SW480 (cell line): ENCODE data around the gene DNAJC28.
"Not testable (repeated sequence)": the region's sequence is repeated elsewhere in the genome, so short reads cannot be mapped to it uniquely, and the experiment has no call there.

Source experiments
- DNase-seq: peaks from one replicate; pipeline ENCODE4 v3.0.0-alpha.2; 2016; ENCODE audit warnings: low spot score

DNAJC28 gene

GRCh38 chr21:33491373-33492102 lies at the start of gene DNAJC28:
Gene DNAJC28 (minus strand): TSS chr21:33491716. CDS start chr21:33489393, 2,323 bp downstream.
- peak; percentile 90 for DNase-seq

- peak; percentile 51 for DNase-seq
Observed at GRCh38 chr21:33541105-33541711, 49.7 kb upstream of the DNAJC28 start.

- peak; percentile 18 for DNase-seq
Observed at GRCh38 chr21:33540711-33541104, 49.2 kb upstream of the DNAJC28 start.

- no peak for DNase-seq
Observed at GRCh38 chr21:33539616-33540015, 48.1 kb upstream of the DNAJC28 start.

- no peak for DNase-seq
Observed at GRCh38 chr21:33537212-33537611, 45.7 kb upstream of the DNAJC28 start.

GRCh38 chr21:33531007-33531406 lies 39.5 kb upstream of the DNAJC28 start:
- no peak for DNase-seq

GRCh38 chr21:33522953-33523349 lies 31.4 kb upstream of the DNAJC28 start:
- DNase-seq: no peak

GRCh38 chr21:33522297-33522952 lies 30.9 kb upstream of the DNAJC28 start:
- DNase-seq: no peak

GRCh38 chr21:33518899-33519298 lies 27.4 kb upstream of the DNAJC28 start:
- DNase-seq: no peak

- DNase-seq: no peak
Observed at GRCh38 chr21:33514229-33514628, 22.7 kb upstream of the DNAJC28 start.

GRCh38 chr21:33512481-33512880 lies 21.0 kb upstream of the DNAJC28 start:
- no peak for DNase-seq

- DNase-seq: no peak
Observed at GRCh38 chr21:33511639-33512038, 20.1 kb upstream of the DNAJC28 start.

GRCh38 chr21:33510826-33511225 lies 19.3 kb upstream of the DNAJC28 start:
- DNase-seq: no peak

GRCh38 chr21:33507003-33507402 lies 15.5 kb upstream of the DNAJC28 start:
- DNase-seq: not testable (repeated sequence)

GRCh38 chr21:33505833-33506232 lies 14.3 kb upstream of the DNAJC28 start:
- no peak for DNase-seq

GRCh38 chr21:33496345-33496744 lies 4.8 kb upstream of the DNAJC28 start:
- DNase-seq: no peak

- DNase-seq: no peak
Observed at GRCh38 chr21:33495743-33496142, 4.2 kb upstream of the DNAJC28 start.

GRCh38 chr21:33493756-33494155 lies 2.2 kb upstream of the DNAJC28 start:
- DNase-seq: no peak

- no peak for DNase-seq
Observed at GRCh38 chr21:33492571-33492970, 1.1 kb upstream of the DNAJC28 start.

GRCh38 chr21:33490991-33491372 lies 534 bp downstream of the DNAJC28 start:
- peak; percentile 32 for DNase-seq

- no peak for DNase-seq
Observed at GRCh38 chr21:33488936-33489335, 2.6 kb downstream of the DNAJC28 start.

GRCh38 chr21:33487996-33488395 lies 3.5 kb downstream of the DNAJC28 start:
- DNase-seq: no peak

- no peak for DNase-seq
Observed at GRCh38 chr21:33481314-33481943, 10.1 kb downstream of the DNAJC28 start.
